NCI-H510A (cell line): ENCODE data around the gene GALM.
"Not testable (repeated sequence)": the region's sequence is repeated elsewhere in the genome, so short reads cannot be mapped to it uniquely, and the experiment has no call there.

Experiments
- DNase-seq: peaks from one replicate; lab custom pipeline; 2025; lab: John Stamatoyannopoulos, UW

Gene GALM

DNA sequence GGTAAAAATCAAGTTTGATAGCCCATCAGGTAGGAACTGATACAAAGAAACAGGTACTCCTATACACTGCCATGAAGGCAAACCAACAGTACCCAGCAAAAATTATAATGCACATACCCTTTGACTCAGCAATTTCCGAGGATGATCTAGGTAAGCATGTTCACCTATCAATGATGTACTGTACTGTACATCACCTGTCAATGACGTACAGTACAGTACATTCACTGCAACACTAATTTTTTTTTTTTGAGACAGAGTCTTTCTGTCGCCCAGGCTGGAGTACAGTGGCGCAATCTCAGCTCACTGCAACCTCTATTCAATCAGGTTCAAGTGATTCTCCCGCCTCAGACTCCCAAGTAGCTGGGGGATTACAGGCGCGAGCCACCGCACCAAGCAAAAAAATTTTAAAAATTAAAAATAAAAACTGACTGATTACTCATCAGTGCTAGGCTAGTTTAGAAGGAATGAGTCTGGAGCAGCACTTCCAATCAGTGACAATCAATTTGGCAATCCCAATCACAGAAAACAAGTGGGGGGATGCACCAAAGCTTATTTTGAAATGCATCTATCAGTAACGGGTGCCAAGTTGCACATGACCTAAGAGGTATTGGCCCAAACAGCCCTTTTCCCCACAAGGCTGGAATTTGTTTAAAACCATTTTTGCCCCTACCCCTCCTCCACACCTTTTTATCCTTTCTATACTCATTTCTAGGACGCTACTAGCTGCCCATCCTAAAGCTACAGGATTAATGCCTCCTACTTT, 77.1 kb downstream of the GALM start:
- no peak for DNase-seq

- DNase-seq = no peak
Observed at GRCh38 chr2:38743672-38744398, 77.9 kb downstream of the GALM start.

DNA sequence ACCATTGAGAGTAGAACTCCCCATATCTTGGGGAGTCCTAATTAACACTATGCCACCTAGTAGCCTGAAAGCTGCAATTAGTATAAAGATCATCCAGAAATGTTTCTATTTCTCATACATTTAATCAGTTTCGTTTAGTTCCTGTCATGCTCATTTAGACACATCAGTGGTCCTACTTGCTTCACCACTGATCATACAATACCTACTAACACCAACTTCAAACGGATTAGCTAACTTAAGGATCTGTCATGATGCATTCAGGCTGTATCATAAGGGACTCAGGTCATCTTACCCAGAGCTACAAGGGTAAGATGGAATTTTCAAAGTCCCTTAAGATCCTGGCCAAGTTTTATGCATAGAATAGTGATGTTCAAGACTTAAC, 78.5 kb downstream of the GALM start:
- DNase-seq = no peak

GRCh38 chr2:38745267-38745666, 79.4 kb downstream of the GALM start:
- DNase-seq = no peak

GRCh38 chr2:38747007-38747424, 81.1 kb downstream of the GALM start:
- no peak for DNase-seq

GRCh38 chr2:38747819-38748218, 81.9 kb downstream of the GALM start:
- DNase-seq = no peak

GRCh38 chr2:38748391-38748790, 82.5 kb downstream of the GALM start:
- DNase-seq = no peak

DNA sequence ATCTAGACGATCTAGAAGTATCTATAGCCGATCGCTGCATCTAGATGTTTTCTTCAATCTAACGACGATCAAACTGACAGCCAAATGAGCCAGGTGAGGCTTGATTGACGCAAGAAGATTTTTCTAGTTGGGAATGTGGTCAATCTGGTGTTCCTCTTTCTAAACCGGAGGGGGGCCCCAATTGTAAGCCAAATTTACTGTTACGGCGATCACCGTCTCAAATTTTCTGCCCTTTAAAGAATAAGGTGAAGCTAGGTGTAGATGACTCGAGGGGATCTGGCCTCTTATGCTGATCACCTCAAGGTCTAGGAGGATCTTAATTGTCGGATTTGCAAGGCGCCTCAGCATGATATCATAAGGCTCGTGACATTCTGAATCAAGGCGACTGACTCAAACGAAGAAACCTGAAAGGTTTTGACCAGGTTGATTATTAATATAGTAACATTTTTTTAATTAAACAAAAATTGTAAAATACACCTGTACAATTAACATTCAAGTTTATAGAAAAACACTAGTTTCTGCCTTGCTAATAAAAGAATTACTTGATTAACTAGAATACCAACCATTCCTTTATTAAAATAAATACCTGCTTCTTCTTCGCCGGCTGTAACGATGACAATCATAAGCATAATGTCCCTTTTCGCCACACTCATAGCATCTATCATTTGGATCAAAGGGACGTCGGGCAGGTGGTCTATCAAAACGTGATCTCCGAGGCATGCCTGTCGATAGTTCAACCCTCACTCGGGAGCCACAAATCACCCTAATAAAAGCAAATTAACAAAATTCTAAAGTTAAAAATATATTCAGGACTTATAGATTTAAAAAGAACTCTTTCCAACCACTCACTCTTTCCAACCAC, 83.3 kb downstream of the GALM start:
- DNase-seq = no peak

DNA sequence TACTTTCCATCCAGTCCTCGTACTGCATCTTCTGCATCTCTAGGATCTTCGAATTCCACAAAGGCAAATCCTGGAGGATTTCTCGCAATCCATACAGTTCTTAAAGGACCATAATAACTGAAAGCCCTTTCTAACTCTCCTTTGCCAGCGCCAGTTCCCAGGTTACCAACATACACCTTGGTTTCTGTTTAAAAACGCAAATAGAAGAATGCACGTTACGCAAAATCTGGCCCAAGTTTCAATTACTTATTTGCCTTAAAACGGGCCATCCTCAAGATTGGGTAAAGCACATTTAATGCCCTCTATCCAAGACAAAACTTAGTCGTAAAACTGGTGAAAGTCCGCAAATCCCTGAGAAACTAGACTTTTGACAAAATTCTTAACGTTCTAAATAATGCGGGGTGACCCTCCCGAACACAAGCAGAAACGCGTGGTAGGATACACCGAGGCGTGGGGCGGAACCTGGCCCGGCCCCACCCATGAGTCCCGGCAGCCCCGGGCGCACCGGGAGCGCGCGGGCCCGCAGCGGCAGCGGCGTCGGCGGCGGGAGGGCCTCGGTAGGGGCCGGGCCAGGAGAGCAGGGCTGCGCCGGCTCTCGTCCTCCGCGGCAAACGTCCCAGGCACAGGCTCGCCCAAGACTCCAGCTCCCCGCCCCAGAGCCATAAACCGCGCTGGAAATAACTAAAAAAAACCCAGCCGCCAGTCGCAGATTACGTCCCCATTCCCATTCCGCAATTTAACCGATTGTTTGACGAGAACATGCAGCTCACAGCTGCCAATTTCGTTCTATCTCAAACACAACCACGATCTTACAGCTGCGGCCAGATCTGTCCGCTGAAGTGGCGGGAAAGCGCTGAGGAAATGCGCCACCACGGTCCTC, 84.3 kb downstream of the GALM start:
- peak; percentile 27 for DNase-seq

GRCh38 chr2:38750891-38751595, 85.1 kb downstream of the GALM start, which contains the start of gene SRSF7:
SRSF7 (minus strand) TSS chr2:38751361; CDS start chr2:38751256, 105 bp downstream.
- peak; percentile 98 for DNase-seq

GRCh38 chr2:38751596-38752410, 85.9 kb downstream of the GALM start:
- DNase-seq = no peak

DNA sequence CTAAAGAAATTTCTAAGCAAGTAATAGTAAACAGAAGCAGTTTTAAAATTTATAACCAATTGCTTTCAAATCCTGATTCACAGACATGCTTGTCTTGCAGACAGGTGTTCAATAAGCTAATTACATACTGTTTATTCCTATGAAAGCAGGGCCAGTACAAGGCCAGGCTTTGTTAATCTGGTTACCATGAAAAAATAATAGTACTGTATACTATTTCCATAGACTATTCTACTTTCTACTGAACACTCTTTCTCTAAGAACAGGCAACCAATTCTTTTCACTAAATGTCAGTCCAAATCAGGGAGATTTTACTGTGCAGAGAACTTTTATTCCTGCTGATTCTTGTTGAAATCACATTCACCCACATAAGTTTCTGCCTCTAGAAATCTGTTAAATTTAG, 88.1 kb downstream of the GALM start:
- DNase-seq = no peak

DNA sequence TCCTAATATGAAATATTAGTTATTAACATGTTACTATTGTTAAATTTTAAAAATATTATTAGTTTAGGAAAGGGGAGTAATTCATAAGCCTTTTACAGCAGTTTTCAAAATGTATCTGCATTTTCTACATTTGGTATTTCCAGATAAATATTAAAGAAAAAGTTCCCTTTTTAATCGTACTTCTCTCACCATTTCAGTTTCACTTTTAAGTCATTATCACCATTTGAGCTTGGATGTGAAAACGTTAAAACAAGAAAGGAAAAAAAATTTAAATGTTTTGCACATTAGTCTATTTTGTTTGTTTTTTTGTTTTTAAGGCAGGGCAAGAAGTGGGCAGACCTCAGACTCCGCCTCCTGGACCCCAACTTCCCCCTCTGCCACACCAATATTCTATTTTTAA, 88.6 kb downstream of the GALM start:
- no peak for DNase-seq

GRCh38 chr2:38755891-38756290, 90.0 kb downstream of the GALM start:
- DNase-seq = not testable (repeated sequence)

DNA sequence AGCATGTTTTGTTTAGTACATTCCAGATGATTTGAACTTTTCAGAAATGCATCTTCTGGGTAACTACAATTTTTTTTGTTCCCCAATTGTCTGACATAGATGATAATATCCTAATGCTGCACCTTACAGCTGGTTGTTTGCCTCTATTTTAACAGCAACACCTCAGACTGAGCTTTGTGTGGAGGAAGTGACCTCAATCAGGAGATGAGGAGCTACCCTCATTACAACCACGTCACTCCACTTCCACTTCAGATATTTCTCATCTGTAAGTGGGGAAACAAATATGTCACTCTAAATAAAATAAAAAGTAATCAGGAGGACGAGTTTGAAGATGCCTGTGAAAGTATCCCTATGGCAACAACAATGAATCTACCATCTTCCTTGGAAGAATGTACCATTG, 97.3 kb downstream of the GALM start:
- no peak for DNase-seq

DNA sequence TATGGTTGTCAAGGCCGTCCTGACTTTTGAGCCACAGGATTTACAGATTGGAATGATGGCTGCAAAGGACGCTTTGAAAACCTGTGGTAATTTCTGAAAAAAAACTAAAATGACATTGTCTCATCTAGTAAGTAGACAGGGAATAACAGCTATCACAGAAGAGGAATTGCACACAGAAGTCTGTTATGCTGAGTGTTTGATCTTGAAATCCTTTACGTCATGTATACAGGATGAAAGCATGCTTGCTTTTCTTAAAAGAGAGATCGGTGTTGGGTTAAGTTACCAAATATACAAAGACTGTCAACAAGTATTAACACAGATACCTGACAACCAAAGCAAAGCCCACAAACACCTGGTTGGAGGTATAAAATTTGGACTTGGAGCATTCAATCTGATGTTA, 97.8 kb downstream of the GALM start:
- no peak for DNase-seq

- DNase-seq = no peak
Observed at GRCh38 chr2:38765149-38765548, 99.2 kb downstream of the GALM start.

DNA sequence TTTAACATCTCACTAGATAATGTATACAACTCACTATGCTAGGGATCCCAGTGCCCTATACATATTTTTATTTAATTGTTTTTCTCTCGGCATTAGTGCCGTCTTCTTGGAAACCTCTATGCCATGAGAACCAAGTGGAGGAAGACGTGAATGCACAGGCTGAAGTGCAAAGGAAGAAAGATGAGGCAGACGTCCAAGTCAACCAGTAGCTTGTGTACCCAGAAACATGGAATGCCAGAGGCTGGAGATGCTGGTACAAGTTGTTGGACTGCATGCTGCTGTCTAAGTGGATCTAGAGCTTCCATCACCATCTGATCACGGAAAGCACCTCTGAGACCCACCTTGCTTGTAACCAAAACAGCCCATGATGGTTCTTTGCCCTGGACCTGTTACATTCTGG, 99.6 kb downstream of the GALM start:
- DNase-seq = no peak

DNA sequence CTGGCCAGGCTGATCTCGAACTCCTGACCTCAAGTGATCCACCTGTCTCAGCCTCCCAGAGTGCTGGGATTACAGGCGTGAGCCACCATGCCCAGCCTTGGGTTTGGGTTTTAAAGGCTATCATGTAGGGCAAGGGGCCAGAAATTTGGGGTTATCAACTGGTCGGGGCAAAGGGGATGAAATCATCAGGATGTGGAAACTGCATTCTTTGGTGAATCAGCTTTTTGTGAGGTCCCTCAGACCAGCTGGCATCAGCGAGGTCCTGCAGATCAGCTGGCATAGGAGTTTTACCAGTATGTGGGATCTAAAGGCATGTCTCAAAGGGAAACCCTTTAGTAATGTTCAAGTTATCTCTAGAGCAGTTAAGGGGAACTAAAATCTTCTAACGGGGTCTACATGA, 105.7 kb downstream of the GALM start:
- DNase-seq = no peak
